Amniotic epithelial cell (primary cell): ENCODE results near the gene SERTAD2.

Experiments
- DNase-seq: peaks from one replicate; pipeline ENCODE4 v3.0.0-alpha.2; 2010; ENCODE audit warnings: low read depth

SERTAD2 gene

GRCh38 chr2:64581777-64582539, 71.8 kb downstream of the SERTAD2 start:
- no peak for DNase-seq
